HPDE6-E6E7 (cell line): Measurements from ENCODE around the gene TSPAN11.
A peak's percentile ranks its signal among the peaks of the same experiment; 100 is the strongest.

ENCODE experiments used
- DNase-seq: peaks from one replicate; pipeline ENCODE4 v3.0.0; 2011; ENCODE audit warnings: missing footprints; ENCODE audit errors: extremely low spot score

TSPAN11 gene

GRCh38 chr12:30979371-30980259, 53.1 kb downstream of the TSPAN11 start:
- DNase-seq = no peak

DNA sequence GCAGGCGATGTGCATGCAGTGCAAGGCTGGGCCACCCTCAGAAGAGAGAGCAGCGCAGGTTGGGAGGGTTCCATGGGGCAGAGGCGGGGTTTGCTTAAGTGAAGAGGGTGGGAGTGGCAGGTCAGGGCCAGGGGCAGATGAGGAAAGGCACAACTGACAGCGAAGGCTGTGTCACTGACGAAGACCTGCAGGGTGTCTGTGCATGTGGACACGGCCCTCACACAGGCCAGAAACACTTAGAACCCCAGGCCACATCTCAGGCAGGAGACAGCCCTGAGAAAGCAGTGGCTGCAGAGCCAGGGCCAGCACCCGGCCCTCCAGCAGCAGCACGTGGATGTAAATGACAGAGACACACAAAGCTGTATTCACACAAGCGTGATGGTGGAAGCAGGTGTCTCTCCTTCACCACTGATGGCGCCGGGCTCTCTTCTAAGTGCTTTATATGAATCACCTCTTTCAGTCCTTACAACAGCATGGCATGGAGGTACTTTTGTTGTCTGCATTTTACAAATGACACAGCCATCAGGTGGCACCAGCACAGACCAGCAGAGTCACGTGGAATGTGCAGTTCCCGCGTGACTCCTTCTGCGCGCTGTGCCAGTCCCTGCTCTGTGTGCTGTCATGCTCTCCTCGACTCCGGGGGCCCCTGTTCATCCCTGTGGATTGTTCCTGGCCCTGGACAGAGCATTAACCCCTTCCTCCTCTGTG, 54.6 kb downstream of the TSPAN11 start:
- DNase-seq = no peak

- no peak for DNase-seq
Observed at GRCh38 chr12:30982413-30982812, 55.9 kb downstream of the TSPAN11 start.

DNA sequence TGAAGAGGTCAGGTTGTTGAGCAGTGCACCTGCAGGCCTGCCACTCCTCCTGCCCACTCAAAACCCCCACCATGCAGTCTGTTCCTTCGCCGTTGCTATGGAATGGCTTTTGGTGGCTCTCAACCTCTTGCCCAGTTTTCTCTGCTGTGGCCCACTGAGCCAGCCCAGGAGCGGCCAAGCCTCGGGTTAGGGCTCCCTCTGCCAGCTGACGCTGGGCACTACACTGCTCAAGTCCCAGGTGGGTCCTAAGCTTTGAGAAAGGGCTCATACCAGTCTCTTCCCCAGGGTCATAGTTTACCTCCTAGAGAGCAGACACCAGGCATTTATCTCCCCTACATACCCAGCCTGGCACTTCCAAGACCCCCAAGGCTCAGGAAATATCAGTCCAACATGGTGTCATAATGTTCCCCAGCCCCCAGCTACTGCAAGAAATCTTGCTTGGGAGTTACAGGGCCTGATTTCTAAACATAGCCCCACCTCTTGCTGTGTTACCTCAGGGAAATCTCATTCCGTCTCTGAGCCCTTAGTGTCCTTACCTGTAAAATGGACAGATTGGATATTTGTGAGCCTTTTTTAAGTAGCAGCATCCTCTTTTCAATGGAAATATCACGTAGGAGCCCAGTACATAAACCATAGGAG, 59.4 kb downstream of the TSPAN11 start:
- DNase-seq = peak; percentile 63

DNA sequence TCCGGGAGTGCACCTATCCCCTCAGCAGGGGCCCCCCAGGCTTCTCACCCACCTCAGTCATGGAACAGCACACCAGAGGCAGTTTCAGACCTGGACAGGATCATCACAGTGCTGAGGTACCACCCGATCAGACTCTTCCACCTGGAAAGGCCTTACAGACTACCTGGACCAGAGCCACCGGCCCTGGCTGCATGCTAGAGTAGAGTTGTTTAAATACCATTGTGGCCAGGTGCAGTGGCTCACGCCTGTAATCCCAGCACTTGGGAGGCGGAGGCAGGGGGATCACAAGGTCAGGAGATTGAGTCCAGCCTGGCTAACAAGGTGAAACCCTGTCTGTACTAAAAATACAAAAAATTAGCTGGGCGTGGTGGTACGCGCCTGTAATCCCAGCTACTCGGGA, 61.5 kb downstream of the TSPAN11 start:
- DNase-seq = no peak

- DNase-seq = no peak
Observed at GRCh38 chr12:30988646-30989286, 62.2 kb downstream of the TSPAN11 start.

DNA sequence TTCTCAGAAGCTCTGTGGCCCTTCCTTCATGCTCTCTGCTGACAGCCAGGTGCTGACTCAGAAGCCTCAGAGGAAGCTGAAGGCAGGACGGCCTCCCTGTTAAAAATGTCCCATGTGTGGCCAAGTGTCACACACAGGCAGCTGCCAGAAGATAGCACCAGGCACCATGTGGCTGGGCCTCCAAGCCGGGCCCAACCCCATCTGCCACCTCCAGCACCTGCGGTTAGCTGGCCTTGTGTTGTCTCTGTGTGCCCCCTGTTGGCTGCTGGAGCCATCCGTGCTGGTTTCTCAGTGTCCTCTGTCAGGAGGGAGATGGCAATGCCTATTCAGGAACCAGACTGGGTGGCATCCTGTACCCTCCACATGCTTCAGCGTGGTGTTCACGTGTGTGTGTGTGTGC, 63.2 kb downstream of the TSPAN11 start:
- no peak for DNase-seq

- no peak for DNase-seq
Observed at GRCh38 chr12:30990316-30990715, 63.8 kb downstream of the TSPAN11 start.

GRCh38 chr12:30990776-30991175, 64.2 kb downstream of the TSPAN11 start:
- no peak for DNase-seq

- no peak for DNase-seq
Observed at GRCh38 chr12:30991466-30991865, 64.9 kb downstream of the TSPAN11 start.

DNA sequence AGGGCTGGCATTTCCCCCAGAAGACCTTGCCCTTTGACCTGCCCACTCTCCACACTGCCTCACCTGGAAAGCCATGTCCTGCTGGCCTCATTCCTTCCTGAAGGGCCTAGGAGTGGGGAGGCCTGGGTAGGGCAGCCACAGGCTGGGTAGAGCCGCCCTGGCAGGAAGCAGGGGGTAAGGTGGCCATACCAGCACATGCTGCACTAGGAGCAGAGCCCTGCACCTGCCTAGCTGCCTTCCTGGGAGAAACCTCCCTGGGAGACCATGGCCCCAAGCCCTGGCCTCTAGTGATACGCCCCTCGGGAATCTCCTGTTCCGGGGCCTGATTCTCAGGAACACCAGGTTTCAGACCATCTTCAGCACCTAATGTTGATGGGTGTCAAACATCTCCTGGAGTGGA, 65.8 kb downstream of the TSPAN11 start:
- no peak for DNase-seq

DNA sequence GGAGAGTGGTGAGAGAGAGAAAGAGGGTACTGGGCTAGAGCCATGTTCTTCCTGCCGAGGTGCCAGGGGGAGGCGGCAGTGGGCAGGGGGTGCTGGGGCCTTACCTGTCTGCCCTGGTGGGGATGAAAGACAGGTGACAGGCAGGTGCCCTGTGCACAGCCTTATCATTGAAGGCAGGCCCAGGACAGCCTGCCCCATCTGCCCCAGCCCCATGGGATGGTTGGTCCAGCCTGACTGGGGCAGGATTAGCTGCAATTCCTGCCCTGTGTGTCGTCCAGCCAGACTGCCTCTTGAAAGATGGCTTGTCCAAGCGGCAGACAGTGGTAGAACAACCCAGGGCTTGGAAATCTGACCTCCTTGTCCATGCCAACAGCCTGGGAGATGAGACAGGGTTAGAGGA, 67.2 kb downstream of the TSPAN11 start:
- no peak for DNase-seq

- DNase-seq = no peak
Observed at GRCh38 chr12:30994274-30994673, 67.7 kb downstream of the TSPAN11 start.

GRCh38 chr12:30996255-30996654, 69.7 kb downstream of the TSPAN11 start:
- DNase-seq = no peak

- no peak for DNase-seq
Observed at GRCh38 chr12:30996752-30997151, 70.2 kb downstream of the TSPAN11 start.

GRCh38 chr12:30997685-30998440, 71.3 kb downstream of the TSPAN11 start:
- DNase-seq = no peak

GRCh38 chr12:30999011-30999410, 72.5 kb downstream of the TSPAN11 start:
- no peak for DNase-seq

DNA sequence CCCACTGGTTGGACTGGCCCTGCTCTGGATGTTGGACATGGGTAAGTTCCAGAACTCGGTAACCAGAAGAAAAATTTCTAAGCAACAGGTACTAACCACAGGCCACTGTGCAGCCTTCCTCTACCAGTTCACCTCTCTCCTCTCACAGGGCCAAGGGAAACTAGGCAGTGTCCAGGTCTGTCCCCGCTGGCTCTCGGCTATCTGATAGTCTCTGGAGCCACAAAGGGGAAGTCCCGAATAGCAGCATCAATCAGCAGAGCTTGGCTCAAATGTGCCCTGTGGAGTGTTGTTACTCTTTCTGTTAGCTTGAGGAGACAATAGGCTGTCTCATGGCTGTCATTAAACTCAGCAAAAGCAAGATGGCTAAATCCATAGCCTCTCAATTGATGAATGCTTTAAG, 73.2 kb downstream of the TSPAN11 start:
- DNase-seq = no peak

GRCh38 chr12:31000751-31001150, 74.2 kb downstream of the TSPAN11 start:
- no peak for DNase-seq

GRCh38 chr12:31001581-31002360, 75.2 kb downstream of the TSPAN11 start:
- DNase-seq = no peak

- no peak for DNase-seq
Observed at GRCh38 chr12:31002361-31002725, 75.8 kb downstream of the TSPAN11 start.
